H9 (cell line): Measurements from ENCODE around the gene TEKT5. TPM values are rescaled to one million over a fixed set of nuclear protein-coding genes. Genes with fewer than 3 reads are reported as not detected.

Experiments used
- DNase-seq: peaks from one replicate; pipeline ENCODE4 v3.0.0-alpha.2; 2017
- H2AFZ ChIP-seq: one replicate; pipeline ENCODE4 v1.6.1; 2013; ENCODE audit warnings: mild to moderate bottlenecking, low read length, control low read depth, moderate library complexity
- H2AK5ac ChIP-seq: 2 replicates; pipeline ENCODE4 v1.6.1; 2013; ENCODE audit warnings: low read length, control low read depth, mixed read lengths; ENCODE audit not compliant: insufficient read length
- H2BK120ac ChIP-seq: one replicate; pipeline ENCODE4 v1.6.1; 2013; ENCODE audit warnings: low read depth, mild to moderate bottlenecking, low read length, control low read depth, inconsistent platforms; ENCODE audit not compliant: poor library complexity, severe bottlenecking
- H2BK12ac ChIP-seq: 2 replicates; pipeline ENCODE4 v1.6.1; 2013; ENCODE audit warnings: low read length, control low read depth, mixed read lengths, low read depth; ENCODE audit not compliant: insufficient read length
- H2BK15ac ChIP-seq: 2 replicates; pipeline ENCODE4 v1.6.1; 2013; ENCODE audit warnings: low read depth, low read length, control low read depth
- H2BK20ac ChIP-seq: one replicate; pipeline ENCODE4 v1.6.1; 2013; ENCODE audit warnings: low read depth, mild to moderate bottlenecking, low read length, control low read depth, inconsistent platforms; ENCODE audit not compliant: poor library complexity, severe bottlenecking
- H2BK5ac ChIP-seq: 2 replicates; pipeline ENCODE4 v1.6.1; 2013; ENCODE audit warnings: low read length, control low read depth, mixed read lengths; ENCODE audit not compliant: insufficient read length
- H3K14ac ChIP-seq: 2 replicates; pipeline ENCODE4 v1.6.1; 2013; ENCODE audit warnings: low read length, control low read depth; ENCODE audit not compliant: insufficient read depth
- H3K18ac ChIP-seq: 2 replicates; pipeline ENCODE4 v1.6.1; 2013; ENCODE audit warnings: low read depth, mild to moderate bottlenecking, mixed read lengths, low read length, control low read depth; ENCODE audit not compliant: insufficient read length
- H3K23ac ChIP-seq: 2 replicates; pipeline ENCODE4 v1.6.1; 2013; ENCODE audit warnings: low read length, control low read depth, mixed read lengths, low read depth; ENCODE audit not compliant: insufficient read length
- H3K23me2 ChIP-seq: 2 replicates; pipeline ENCODE4 v1.6.1; 2013; ENCODE audit warnings: low read depth, mild to moderate bottlenecking, mixed read lengths, low read length, control low read depth; ENCODE audit not compliant: insufficient read length, poor library complexity, severe bottlenecking
- H3K27ac ChIP-seq: 2 replicates; pipeline ENCODE4 v1.5.1; 2013; ENCODE audit warnings: low read length, control low read depth, mixed read lengths, low read depth; ENCODE audit not compliant: insufficient read length
- H3K27me3 ChIP-seq: 2 replicates; pipeline ENCODE4 v1.6.1; 2013; ENCODE audit warnings: low read length, control low read depth, inconsistent platforms; ENCODE audit not compliant: insufficient read depth
- H3K4ac ChIP-seq: 2 replicates; pipeline ENCODE4 v1.6.1; 2013; ENCODE audit warnings: low read depth, mild to moderate bottlenecking, control low read depth, inconsistent platforms, low read length, moderate library complexity
- H3K4me1 ChIP-seq: 2 replicates; pipeline ENCODE4 v1.6.1; 2013; ENCODE audit warnings: low read length, control low read depth, inconsistent platforms; ENCODE audit not compliant: insufficient read depth
- H3K4me2 ChIP-seq: 2 replicates; pipeline ENCODE4 v1.6.1; 2013; ENCODE audit warnings: low read length, control low read depth, mixed read lengths; ENCODE audit not compliant: insufficient read length, insufficient read depth
- H3K56ac ChIP-seq: 2 replicates; pipeline ENCODE4 v1.6.1; 2013; ENCODE audit warnings: low read depth, mild to moderate bottlenecking, mixed read lengths, low read length, control low read depth; ENCODE audit not compliant: insufficient read length
- H3K79me1 ChIP-seq: 2 replicates; pipeline ENCODE4 v1.6.1; 2013; ENCODE audit warnings: low read depth, mild to moderate bottlenecking, moderate library complexity, low read length, control low read depth, inconsistent platforms; ENCODE audit not compliant: insufficient read depth, poor library complexity, severe bottlenecking
- H3K79me2 ChIP-seq: 2 replicates; pipeline ENCODE4 v1.6.1; 2013; ENCODE audit warnings: low read length, control low read depth, inconsistent platforms; ENCODE audit not compliant: insufficient read depth
- H3K9ac ChIP-seq: 2 replicates; pipeline ENCODE4 v1.6.1; 2013; ENCODE audit warnings: low read length, control low read depth, mixed read lengths; ENCODE audit not compliant: insufficient read length; ENCODE audit errors: extremely low read depth
- H3K9me3 ChIP-seq: one replicate; pipeline ENCODE4 v1.6.1; 2013; ENCODE audit warnings: low read depth, low read length, inconsistent platforms; ENCODE audit not compliant: control insufficient read depth
- H3T11ph ChIP-seq: one replicate; pipeline ENCODE4 v1.6.1; 2013; ENCODE audit warnings: mild to moderate bottlenecking, low read length, control low read depth, inconsistent platforms
- H4K20me1 ChIP-seq: one replicate; pipeline ENCODE4 v1.6.1; 2013; ENCODE audit not compliant: control insufficient read depth, insufficient read length, insufficient read depth
- H4K5ac ChIP-seq: 2 replicates; pipeline ENCODE4 v1.6.1; 2013; ENCODE audit warnings: low read depth, mild to moderate bottlenecking, mixed read lengths, low read length, control low read depth; ENCODE audit not compliant: insufficient read length
- H4K8ac ChIP-seq: replicated peaks from 2 replicates; pipeline ENCODE4 v1.6.1; 2013; ENCODE audit warnings: low read length, control low read depth, mixed read lengths, low read depth; ENCODE audit not compliant: insufficient read length
- H4K91ac ChIP-seq: 2 replicates; pipeline ENCODE4 v1.6.1; 2013; ENCODE audit warnings: low read depth, mild to moderate bottlenecking, moderate library complexity, mixed read lengths, low read length, control low read depth; ENCODE audit not compliant: insufficient read length
- H3K27ac Mint-ChIP-seq, 3 experiments: 2 replicates in 2 of 3; 3 replicates in 1 of 3; pipeline ENCODE4 v1.8.0; 2020 to 2021; ENCODE audit warnings: mixed read lengths in 3 of 3, mild to moderate bottlenecking in 1 of 3, moderate library complexity in 1 of 3
- H3K27me3 Mint-ChIP-seq: 2 replicates; pipeline ENCODE4 v1.8.0; 2021; ENCODE audit warnings: low read depth, mild to moderate bottlenecking, moderate library complexity, mixed read lengths
- H3K36me3 Mint-ChIP-seq, 3 experiments: 2 replicates in 2 of 3; 3 replicates in 1 of 3; pipeline ENCODE4 v1.8.0; 2020 to 2021; ENCODE audit warnings: low read depth in 3 of 3, mixed read lengths in 3 of 3; ENCODE audit not compliant: insufficient read depth in 1 of 3
- H3K4me1 Mint-ChIP-seq, 2 experiments: 2 replicates each; pipeline ENCODE4 v1.8.0; 2020; ENCODE audit warnings: mixed read lengths in 2 of 2
- H3K4me3 Mint-ChIP-seq, 2 experiments: 2 replicates in 1 of 2; 3 replicates in 1 of 2; pipeline ENCODE4 v1.8.0; 2020 to 2021; ENCODE audit warnings: mild to moderate bottlenecking in 2 of 2, mixed read lengths in 2 of 2, moderate library complexity in 1 of 2
- H3K9me3 Mint-ChIP-seq, 2 experiments: 2 replicates in 1 of 2; 3 replicates in 1 of 2; pipeline ENCODE4 v1.8.0; 2020; ENCODE audit warnings: mild to moderate bottlenecking in 2 of 2, mixed read lengths in 2 of 2, moderate library complexity in 1 of 2
- CTCF ChIP-seq: fragments of 200-600 bp; sonication (generic); conservative IDR thresholded peaks from 3 replicates; pipeline ENCODE4 v1.8.0; 2021; ENCODE audit warnings: antibody characterized with exemption, mild to moderate bottlenecking
- WGBS: extraction: QIAGEN DNeasy Blood & Tissue Kit; methylation state at CpG from one replicate; pipeline ENCODE4 v1.1.7; 2013; ENCODE audit warnings: missing lambda C conversion rate, low lambda C conversion rate, mixed read lengths; ENCODE audit not compliant: insufficient read length; ENCODE audit errors: extremely low coverage; 5-methylcytosine and 5-hydroxymethylcytosine counted together
- total RNA-seq: library from RNA; stranded (reverse); gene quantifications from 2 replicates; pipeline ENCODE4 v1.2.1, GENCODE V29; 2021

TEKT5 gene
- total RNA-seq, 1 experiment from 2014 or later: 0.31 TPM

- Histone ChIP-seq H2BK5ac (no peak overlapping the region), H3K23ac (no peak overlapping the region), H2BK12ac (no peak overlapping the region), H2AK5ac (no peak overlapping the region), H3K4ac (no peak overlapping the region), H4K20me1 (no peaks in the 10 kb centered on the region), H3K4me1 (no peaks in the 10 kb centered on the region), H3K4me2 (no peak overlapping the region), H2BK15ac (no peak overlapping the region), H3K9me3 (no peaks in the 10 kb centered on the region), H3K79me2 (no peaks in the 10 kb centered on the region), H3T11ph (no peak overlapping the region), H3K79me1 (no peaks in the 10 kb centered on the region), H2BK20ac (no peak overlapping the region), H3K23me2 (no peaks in the 10 kb centered on the region), H2BK120ac (no peak overlapping the region), H3K27me3 (no peaks in the 10 kb centered on the region), H4K8ac (no peak overlapping the region), H3K14ac (no peak overlapping the region), H4K91ac (no peak overlapping the region), H3K9ac (no peak overlapping the region), H2AFZ (no peak overlapping the region), H3K56ac (no peak overlapping the region), H3K27ac (no peak overlapping the region), H4K5ac (no peak overlapping the region), H3K18ac (no peak overlapping the region)
- Mint-ChIP-seq H3K27me3 (peaks cover 4% of the 10 kb centered on the region), H3K9me3 (no peaks in the 10 kb centered on the region; a peak in 1 of 5 replicates), H3K4me3 (no peak overlapping the region), H3K36me3 (no peaks in the 10 kb centered on the region), H3K27ac (no peak overlapping the region), H3K4me1 (peaks cover 12 to 25% of the 10 kb centered on the region in 2 experiments)
- WGBS: no CpG with 5 or more reads among the region's 3 CpGs
- no peak for TF ChIP-seq CTCF
- DNase-seq: no peak
Measured at GRCh38 chr16:10607157-10607556, 87.6 kb downstream of the TEKT5 start.
